HEK293T (cell line): Measurements from ENCODE around the gene TSEN2.

Source experiments
- FOXA1 ChIP-seq: fragments of 450-650 bp; IDR thresholded peaks from 2 replicates; pipeline ENCODE4 v1.6.1; 2016; ENCODE audit warnings: mild to moderate bottlenecking
- FOXK2 ChIP-seq: fragments of 450-650 bp; IDR thresholded peaks from 2 replicates; pipeline ENCODE4 v1.6.1; 2016; ENCODE audit warnings: mild to moderate bottlenecking
- FOXM1 ChIP-seq: fragments of 450-650 bp; IDR thresholded peaks from 2 replicates; pipeline ENCODE4 v1.6.1; 2017; ENCODE audit warnings: mild to moderate bottlenecking, borderline replicate concordance
- HDGF ChIP-seq: fragments of 450-650 bp; IDR thresholded peaks from 2 replicates; pipeline ENCODE4 v1.6.1; 2017; ENCODE audit warnings: antibody characterized with exemption, borderline replicate concordance
- L3MBTL2 ChIP-seq: fragments of 450-650 bp; conservative IDR thresholded peaks from 2 replicates; pipeline ENCODE4 v1.6.1; 2016; ENCODE audit warnings: mild to moderate bottlenecking
- PKNOX1 ChIP-seq: fragments of 450-650 bp; IDR thresholded peaks from 2 replicates; pipeline ENCODE4 v1.6.1; 2016
- SP1 ChIP-seq: fragments of 450-650 bp; IDR thresholded peaks from 2 replicates; pipeline ENCODE4 v1.6.1; 2017
- SUZ12 ChIP-seq: fragments of 450-650 bp; IDR thresholded peaks from 2 replicates; pipeline ENCODE4 v1.6.1; 2016; ENCODE audit warnings: mild to moderate bottlenecking

GRCh38 chr3:12574661-12575060 lies 90.4 kb downstream of the TSEN2 start:
- TF ChIP-seq FOXA1 (no peak), FOXK2 (no peak), L3MBTL2 (no peak), SUZ12 (no peak), HDGF (no peak), FOXM1 (no peak), PKNOX1 (no peak), SP1 (no peak)
